ENCODE results near the gene AGBL4.
A peak's percentile ranks its signal among the peaks of the same experiment; 100 is the strongest.

Gene AGBL4

DNA sequence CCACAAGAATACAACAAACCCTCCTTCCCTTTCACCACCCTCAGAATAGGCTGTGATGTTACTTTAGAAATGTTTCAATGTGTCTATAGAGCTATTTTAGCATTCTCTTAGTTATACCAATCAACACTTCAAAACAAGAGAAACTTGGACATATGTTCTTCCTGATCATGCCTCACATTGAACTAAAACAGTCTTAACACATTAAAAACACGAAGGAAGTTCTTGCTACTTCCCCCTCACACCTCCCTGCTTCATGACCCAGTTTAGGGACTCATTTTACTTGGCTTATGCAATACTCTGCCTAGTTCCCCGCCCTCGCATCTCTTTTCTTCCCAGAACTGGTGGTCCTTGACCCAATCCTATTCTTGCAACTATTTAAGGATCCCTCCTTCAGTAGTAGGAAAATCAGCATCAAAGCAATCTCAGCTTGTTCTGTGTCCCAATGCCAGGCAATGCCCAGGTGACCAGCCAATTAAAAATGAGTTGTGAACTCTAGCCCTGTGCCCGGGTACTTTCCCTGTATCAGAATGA, 838.2 kb downstream of the AGBL4 start:
- DNase-seq (ENCODE audit: low read depth in 2 of 2) = no peak

- DNase-seq (ENCODE audit: low read depth in 2 of 2) = no peak
Measured at GRCh38 chr1:49183489-49183888, 840.3 kb downstream of the AGBL4 start.

DNA sequence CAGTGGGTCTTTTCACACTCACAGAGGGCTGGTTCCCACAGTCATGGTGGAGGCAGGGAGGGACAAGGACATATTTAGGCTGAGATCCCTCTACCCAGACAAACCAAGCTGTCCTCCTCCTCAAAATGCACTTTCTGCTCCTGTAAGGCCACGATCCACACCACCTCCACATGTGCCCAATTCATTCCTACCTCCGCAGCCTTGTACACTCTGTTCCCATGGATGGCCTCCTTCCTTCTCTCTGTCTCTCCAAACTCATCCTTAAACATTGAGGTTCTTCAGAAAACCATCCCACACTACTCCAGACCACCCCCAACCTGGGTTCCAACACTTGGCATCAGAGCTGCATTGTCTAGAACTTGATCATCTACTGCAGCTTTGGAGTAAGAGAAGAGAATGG, 842.7 kb downstream of the AGBL4 start:
- DNase-seq (ENCODE audit: low read depth in 2 of 2) = no peak

GRCh38 chr1:49171941-49172593, 851.7 kb downstream of the AGBL4 start:
- no peak for DNase-seq (ENCODE audit: low read depth in 2 of 2)

DNA sequence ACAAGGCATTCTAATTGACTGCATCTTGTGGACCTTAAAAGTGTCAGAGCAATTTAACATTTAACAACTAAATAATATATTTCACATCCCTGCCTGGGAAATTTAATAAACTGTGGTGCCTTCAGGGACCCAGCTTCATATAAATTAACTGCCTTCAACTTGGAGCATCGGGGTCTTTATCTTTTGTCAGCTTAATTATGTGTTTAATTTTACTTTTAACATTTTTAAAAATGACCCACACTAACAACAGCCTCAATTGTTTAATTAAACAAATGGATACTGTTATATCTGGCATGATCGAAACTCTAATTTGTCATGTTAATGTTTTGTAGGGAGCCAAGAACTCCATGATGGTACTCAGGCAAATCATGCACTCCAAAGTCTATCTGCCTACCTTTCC, 857.7 kb downstream of the AGBL4 start:
- no peak for DNase-seq (ENCODE audit: low read depth in 2 of 2)

DNA sequence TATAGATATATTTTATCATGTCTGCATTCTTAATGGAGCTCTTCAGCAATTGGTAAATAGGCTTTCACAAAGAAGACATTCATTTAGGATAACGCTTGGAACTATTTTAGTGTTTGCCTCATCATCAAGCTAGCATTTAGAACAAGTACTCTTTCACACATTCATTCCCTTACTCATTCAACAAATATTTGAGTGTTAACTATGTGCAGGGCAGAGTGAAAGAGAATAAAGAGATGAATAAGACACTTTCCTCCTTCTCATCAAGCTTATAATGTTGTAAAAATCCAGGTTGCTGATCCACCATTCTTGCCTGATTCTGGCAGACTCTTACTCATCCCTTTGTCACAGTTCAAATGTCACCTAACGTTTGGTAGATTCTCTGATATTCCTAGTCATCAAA, 860.7 kb downstream of the AGBL4 start:
- peak; percentile 27 to 42 for DNase-seq (ENCODE audit: low read depth in 2 of 2)

GRCh38 chr1:49160677-49161076, 863.1 kb downstream of the AGBL4 start:
- DNase-seq (ENCODE audit: low read depth in 2 of 2) = no peak

DNA sequence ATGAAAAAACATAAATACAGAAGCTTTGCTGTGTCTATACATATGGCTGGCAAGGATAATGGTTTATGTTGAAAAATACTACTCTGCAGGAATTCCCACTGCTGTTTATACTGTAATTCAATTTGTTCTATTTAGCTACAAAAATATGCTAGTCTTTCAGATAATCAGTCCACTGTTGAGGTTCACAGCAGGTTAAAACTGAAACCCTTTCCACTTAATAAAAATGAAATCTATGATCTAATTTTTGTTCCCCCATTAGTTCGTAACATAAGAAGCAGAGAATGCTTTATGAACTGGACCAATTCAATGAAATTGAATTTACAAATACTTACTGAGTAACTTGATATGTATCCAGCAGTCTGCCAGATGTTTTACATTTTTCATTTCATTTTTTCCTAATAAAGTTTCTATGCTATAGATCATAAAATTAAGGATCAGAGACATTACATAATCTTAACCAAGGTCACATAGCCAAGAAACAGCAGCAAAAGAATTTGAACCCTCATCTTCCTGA, 887.0 kb downstream of the AGBL4 start:
- no peak for DNase-seq (ENCODE audit: low read depth in 2 of 2)

GRCh38 chr1:49125746-49126145, 898.0 kb downstream of the AGBL4 start:
- DNase-seq (ENCODE audit: low read depth in 2 of 2) = no peak

GRCh38 chr1:49111931-49112330, 911.8 kb downstream of the AGBL4 start:
- no peak for DNase-seq (ENCODE audit: low read depth in 2 of 2)

GRCh38 chr1:49106445-49106844, 917.3 kb downstream of the AGBL4 start:
- DNase-seq (ENCODE audit: low read depth in 2 of 2) = no peak

DNA sequence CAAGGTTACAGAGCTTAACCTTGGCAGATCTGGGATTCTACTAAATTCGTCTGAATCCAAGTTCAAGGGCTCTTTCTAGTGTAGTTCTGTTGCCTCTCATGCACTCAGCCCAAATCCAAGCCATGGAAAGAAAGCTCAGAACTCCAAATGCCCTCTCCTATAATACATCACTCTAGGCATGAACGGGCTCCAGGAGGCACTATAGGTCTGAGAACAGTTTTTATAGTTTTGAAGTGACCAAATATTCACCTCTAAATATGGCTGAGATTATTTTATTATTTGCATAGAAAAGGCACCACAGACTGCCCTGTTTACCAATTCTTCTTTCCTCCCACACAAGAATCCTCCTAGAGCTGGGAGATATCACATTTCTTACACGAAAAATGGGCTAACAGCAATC, 919.2 kb downstream of the AGBL4 start:
- DNase-seq (ENCODE audit: low read depth in 2 of 2) = no peak

- peak; percentile 85 to 91 for DNase-seq (ENCODE audit: low read depth in 2 of 2)
Measured at GRCh38 chr1:49102752-49103151, 921.0 kb downstream of the AGBL4 start.

DNA sequence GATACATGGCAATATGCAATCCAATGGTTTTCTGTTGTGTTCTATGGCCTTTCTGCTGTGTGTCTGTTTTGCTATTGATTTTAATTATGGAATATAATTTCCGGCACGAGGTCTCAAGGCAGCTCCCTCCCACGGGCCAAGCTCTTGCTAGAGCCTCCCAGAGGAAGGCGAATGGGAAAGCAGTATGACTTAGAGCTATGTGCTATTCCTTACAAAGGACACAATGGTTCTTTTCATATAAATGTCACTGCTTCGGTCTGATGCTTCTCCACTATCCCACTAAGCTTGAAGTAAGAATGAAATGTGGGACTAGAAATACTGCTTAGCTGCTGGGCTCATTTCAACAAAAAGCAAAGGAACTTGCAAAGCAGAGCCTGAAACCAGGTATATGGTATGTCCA, 924.9 kb downstream of the AGBL4 start:
- DNase-seq (ENCODE audit: low read depth in 2 of 2) = no peak

DNA sequence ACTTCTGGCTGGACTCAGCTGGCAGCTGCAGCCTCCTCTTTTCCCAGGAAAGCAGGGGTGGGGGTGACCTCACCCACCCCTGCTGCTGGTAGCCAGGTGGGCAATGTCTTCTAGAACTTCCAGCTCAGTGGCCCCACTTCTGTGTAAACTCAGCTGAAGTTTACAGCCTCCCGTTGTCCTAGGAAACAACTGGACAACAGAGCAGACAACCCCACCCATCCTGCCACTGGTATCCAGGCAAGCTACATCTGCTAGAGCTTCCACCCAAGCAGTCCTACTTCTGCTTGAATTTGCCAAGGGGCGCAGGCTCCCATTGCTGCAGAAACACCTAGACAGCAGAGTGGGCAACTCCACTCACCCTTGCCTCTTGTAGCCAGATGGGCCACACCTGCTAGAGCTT, 937.4 kb downstream of the AGBL4 start:
- DNase-seq (ENCODE audit: low read depth in 2 of 2) = no peak

- DNase-seq (ENCODE audit: low read depth in 2 of 2) = no peak
Measured at GRCh38 chr1:49085079-49085478, 938.7 kb downstream of the AGBL4 start.

GRCh38 chr1:49060766-49061165, 963.0 kb downstream of the AGBL4 start:
- DNase-seq (ENCODE audit: low read depth in 2 of 2) = peak; percentile 97

- DNase-seq (ENCODE audit: low read depth in 2 of 2) = no peak
Measured at GRCh38 chr1:49059087-49059486, 964.7 kb downstream of the AGBL4 start.

DNA sequence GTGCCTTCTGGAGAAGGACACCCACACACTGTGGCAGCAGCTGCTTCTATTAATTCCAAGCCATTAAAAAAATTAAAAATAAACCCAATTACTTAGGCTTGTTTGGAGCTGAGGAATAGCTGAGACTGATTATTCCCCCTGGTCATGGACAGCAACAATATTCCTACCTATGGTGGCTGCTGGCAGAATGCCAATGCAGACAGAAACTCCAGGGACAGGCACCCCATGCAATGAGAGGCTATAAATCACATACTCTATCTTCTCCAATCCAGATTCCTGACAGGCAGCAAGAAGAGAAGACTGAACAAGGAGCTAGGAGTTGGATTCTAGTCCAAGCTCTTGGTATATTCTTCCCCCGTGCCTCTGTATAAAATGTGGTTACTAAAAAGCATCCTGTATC, 971.7 kb downstream of the AGBL4 start:
- no peak for DNase-seq (ENCODE audit: low read depth in 2 of 2)

GRCh38 chr1:49051647-49052046, 972.1 kb downstream of the AGBL4 start:
- DNase-seq (ENCODE audit: low read depth in 2 of 2) = no peak

DNA sequence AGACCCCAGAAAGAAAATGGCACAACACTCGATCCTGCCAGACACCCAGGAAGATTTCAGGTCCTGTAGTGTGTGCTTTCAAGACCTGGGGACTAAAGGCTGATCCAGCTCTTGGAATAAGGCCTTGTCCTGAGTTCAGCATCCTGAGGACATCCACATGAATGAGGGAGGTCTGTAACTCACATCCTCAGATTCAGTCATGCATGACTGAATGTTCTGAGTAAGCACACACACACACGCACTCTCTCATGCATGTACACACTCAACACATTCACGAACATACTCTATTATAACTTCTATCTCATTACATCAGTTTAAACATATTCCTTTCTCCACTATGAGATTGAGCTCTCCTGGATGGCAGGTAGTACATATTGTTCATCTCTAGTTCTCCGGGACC, 973.7 kb downstream of the AGBL4 start:
- DNase-seq (ENCODE audit: low read depth in 2 of 2) = no peak

DNA sequence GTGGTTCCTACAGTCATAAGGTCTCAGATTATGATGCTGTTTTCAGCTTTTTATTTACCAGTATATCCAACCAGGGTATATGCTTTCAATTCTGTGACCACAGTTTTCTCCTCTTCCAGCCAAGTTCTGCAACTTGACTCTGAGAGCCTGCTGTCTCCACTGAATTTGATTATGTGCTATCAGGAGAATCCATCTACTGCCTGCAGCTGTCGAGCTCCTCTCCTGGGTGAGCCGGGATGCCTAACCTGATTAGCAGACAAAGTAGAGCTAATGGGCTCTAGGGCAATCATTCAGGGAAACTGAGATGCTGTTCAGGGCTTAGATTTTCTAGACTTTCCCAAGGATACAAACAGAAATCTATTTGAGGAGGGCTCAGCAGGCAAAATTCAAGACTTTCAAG, 975.6 kb downstream of the AGBL4 start:
- no peak for DNase-seq (ENCODE audit: low read depth in 2 of 2)

DNA sequence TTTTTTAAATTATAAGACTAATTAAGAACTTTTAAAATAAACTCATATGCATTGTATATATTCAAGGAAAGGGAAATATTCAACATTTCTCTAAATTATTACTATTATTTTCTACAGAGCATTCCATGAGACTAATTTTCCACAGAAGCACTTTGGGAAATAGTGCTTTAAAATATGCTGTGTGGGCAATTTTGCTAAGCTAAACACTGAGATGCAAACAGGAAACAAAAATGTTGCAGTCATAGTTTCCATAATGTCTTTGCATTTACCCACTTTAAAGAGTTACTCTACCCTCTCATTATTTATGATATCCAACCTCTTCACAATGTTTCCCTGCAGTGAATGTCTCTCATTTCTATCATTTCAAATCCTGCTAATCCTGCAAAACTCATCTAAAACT, 977.4 kb downstream of the AGBL4 start:
- no peak for DNase-seq (ENCODE audit: low read depth in 2 of 2)

DNA sequence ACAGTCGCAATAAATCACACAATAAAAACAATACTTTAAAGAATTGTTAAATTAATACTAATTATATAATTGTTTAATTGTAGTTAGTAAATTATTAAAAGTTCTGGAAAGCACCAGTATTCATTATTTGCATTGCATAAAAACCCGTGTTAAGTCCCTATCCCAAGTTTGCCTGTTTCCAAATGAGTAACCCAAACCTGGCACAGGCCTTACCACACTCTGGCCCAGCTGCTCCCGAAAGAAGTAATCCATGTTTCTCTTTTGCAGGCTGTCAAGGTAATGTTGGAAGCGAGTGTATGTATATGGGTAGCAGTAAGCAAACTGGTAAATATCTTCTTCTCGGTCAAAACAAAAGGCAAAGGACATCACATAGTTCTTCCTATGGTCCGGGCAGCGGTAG, 978.4 kb downstream of the AGBL4 start:
- DNase-seq (ENCODE audit: low read depth in 2 of 2) = no peak
